GM12878 (cell line): ENCODE measurements around the gene TNFSF9. TPM values are rescaled to one million over a fixed set of nuclear protein-coding genes. Genes with fewer than 3 reads are reported as not detected.
A peak's percentile ranks its signal among the peaks of the same experiment; 100 is the strongest.

ENCODE experiments used
- ATF2 ChIP-seq: IDR thresholded peaks from 2 replicates; pipeline ENCODE4 v1.6.1; 2012; ENCODE audit warnings: low read length, inconsistent platforms
- BACH1 ChIP-seq: fragments of 450-650 bp; IDR thresholded peaks from 2 replicates; pipeline ENCODE4 v1.6.1; 2017; ENCODE audit warnings: mild to moderate bottlenecking, borderline replicate concordance
- CBX5 ChIP-seq: sonication (generic); IDR thresholded peaks from 2 replicates; pipeline ENCODE4 v1.6.1; 2016; ENCODE audit warnings: low read depth, moderate library complexity, mild to moderate bottlenecking, inconsistent platforms
- HDAC2 ChIP-seq: fragments of 200-600 bp; sonication (generic); IDR thresholded peaks from 2 replicates; pipeline ENCODE4 v1.6.1; 2017
- IRF4 ChIP-seq: IDR thresholded peaks from 2 replicates; pipeline ENCODE4 v1.6.1; 2011; ENCODE audit warnings: low read depth, low read length
- LARP7 ChIP-seq: fragments of 450-650 bp; IDR thresholded peaks from 2 replicates; pipeline ENCODE4 v1.6.1; 2017; ENCODE audit warnings: mild to moderate bottlenecking
- POLR2AphosphoS5 ChIP-seq: IDR thresholded peaks from 2 replicates; pipeline ENCODE4 v1.6.1; 2011; ENCODE audit warnings: mild to moderate bottlenecking, low read length, inconsistent platforms
- RB1 ChIP-seq: fragments of 450-650 bp; formaldehyde crosslinking; IDR thresholded peaks from 2 replicates; pipeline ENCODE4 v1.6.1; 2017; ENCODE audit warnings: mild to moderate bottlenecking, borderline replicate concordance
- SPI1 ChIP-seq: IDR thresholded peaks from 2 replicates; pipeline ENCODE4 v1.6.1; 2011; ENCODE audit warnings: low read depth, mild to moderate bottlenecking, low read length, moderate library complexity, borderline replicate concordance; ENCODE audit not compliant: insufficient read depth
- YY1 ChIP-seq: IDR thresholded peaks from 2 replicates; pipeline ENCODE4 v1.6.1; 2011; ENCODE audit warnings: low read depth, mild to moderate bottlenecking, low read length
- ZBED1 ChIP-seq: IDR thresholded peaks from 2 replicates; pipeline ENCODE4 v1.6.1; 2016; ENCODE audit warnings: borderline replicate concordance
- polyA plus RNA-seq, 11 experiments: library from polyadenylated mRNA; depleted of rRNA in 4 of 11; unstranded in 6 of 11; stranded (reverse) in 5 of 11; fragments of >200 nt; fragmentation: Nextera tagmentation in 4 of 11; fragmentation: Illumina TruSeq in 1 of 11; extraction: Ambion mirVana in 4 of 11; extraction: Trizol in 1 of 11; gene quantifications; 1 replicate in 1 of 11; 2 replicates in 10 of 11; pipeline versions ENCODE4 v1.2.1 to v1.2.3, GENCODE V29; 2011 to 2016; ENCODE audit warnings: inconsistent platforms in 2 of 11, missing spikeins in 2 of 11, low read depth in 1 of 11
- total RNA-seq, 4 experiments: library from RNA; depleted of rRNA in 3 of 4; stranded (reverse); fragments of >200 nt in 3 of 4; fragmentation: Illumina TruSeq in 1 of 4; extraction: Trizol in 1 of 4; gene quantifications; 2 replicates each; pipeline versions ENCODE4 v1.2.1 to v1.2.3, GENCODE V29; 2013 to 2021
- TF ChIP-seq, protein P1 (sequence below): fragments of 450-650 bp; conservative IDR thresholded peaks from 2 replicates; pipeline ENCODE4 v1.6.1; 2017; ENCODE audit warnings: mild to moderate bottlenecking, moderate library complexity

TNFSF9 gene
- total and polyA plus RNA-seq, 10 of the 15 experiments (the other 5 are each of a cell fraction or from before 2014, with no cell fraction given), result 6.2 to 75.3 (median 22.1) TPM

DNA sequence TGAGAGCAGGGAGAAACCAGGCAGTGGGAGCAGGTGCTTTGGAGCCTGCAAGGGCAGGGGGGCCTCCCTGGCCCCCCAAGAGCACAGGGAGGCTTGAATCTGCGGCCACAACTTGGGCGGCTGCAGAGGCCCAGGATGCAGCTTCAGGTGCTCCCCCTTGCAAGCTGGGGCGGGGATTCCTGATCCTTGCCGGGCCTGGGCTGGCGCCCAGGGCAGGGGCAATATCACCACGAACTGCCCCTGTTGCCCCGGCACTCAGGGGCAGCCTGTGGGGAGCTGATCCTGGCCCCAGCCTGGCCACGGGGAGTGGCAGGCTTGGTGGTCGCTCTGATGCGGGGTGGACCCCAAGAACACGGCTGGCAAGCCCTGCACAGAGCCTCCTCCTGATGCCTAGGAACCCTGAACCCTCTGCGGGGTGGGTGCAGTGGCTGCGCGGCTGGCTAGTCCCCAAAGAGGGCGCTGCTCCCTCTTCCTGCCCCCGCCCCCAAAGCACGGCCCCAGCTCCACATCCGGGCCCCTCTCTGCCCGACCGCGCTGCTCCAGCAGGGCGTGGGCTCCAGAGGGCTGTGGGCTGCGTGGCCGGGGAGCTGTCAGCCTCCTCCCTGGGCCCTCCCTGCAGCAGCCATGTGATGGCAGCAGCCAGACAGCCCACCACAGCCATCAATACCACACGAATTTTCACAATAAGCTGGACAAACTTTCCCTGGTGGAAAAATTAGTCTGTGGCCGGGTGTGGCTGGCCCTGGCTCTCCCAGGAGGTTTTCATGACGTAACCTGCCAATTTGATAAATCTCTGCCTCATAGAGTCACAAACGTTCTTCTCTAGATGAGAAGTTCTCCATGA, 21.0 kb downstream of the TNFSF9 start (continued):
- TF ChIP-seq, protein P1, sequence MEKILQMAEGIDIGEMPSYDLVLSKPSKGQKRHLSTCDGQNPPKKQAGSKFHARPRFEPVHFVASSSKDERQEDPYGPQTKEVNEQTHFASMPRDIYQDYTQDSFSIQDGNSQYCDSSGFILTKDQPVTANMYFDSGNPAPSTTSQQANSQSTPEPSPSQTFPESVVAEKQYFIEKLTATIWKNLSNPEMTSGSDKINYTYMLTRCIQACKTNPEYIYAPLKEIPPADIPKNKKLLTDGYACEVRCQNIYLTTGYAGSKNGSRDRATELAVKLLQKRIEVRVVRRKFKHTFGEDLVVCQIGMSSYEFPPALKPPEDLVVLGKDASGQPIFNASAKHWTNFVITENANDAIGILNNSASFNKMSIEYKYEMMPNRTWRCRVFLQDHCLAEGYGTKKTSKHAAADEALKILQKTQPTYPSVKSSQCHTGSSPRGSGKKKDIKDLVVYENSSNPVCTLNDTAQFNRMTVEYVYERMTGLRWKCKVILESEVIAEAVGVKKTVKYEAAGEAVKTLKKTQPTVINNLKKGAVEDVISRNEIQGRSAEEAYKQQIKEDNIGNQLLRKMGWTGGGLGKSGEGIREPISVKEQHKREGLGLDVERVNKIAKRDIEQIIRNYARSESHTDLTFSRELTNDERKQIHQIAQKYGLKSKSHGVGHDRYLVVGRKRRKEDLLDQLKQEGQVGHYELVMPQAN, result peak; percentile 36; the same call in 1 of the 2 replicates
- TF ChIP-seq SPI1 (no peak), IRF4 (no peak), BACH1 (0 out of 2 replicates have a peak, but pooled peaks have one; percentile 42), CBX5 (0 out of 2 replicates have a peak, but pooled peaks have one; percentile 23), POLR2AphosphoS5 (no peak), LARP7 (peak; percentile 61; the same call in 1 of the 2 replicates), ATF2 (0 out of 2 replicates have a peak, but pooled peaks have one; percentile 31), YY1 (0 out of 2 replicates have a peak, but pooled peaks have one; percentile 23), HDAC2 (no peak), RB1 (no peak), ZBED1 (no peak)
